ENCODE measurements around the gene FBXO4.

DNA sequence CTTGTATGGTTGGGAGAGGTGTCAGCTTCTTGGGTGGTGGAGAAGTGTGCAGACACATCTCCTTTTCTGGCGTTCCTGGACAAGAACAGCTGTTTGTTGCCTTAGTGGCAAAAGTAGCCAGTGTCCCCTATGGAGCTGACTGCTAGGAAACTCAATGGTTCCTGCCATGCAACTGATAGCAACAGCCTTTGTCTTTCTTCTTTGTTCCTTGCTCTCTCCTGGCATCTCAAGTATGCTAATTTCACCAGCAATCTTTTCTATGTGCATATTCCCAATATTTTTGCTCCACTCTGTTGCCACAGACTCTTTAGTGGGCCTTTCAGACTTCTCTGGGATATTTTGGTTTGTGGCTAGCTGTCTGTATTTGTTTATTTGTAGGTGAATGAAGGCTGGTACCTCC, 36.7 kb downstream of the FBXO4 start:
- TF ChIP-seq EZH2phosphoT487 (IDR thresholded peaks at IDR 0.05; ENCODE audit: low read length), result no peak
- TF ChIP-seq EZH2 (optimal IDR thresholded peaks at IDR 0.05; ENCODE audit: low read depth, low read length), result no peak
- TF ChIP-seq, protein P1, sequence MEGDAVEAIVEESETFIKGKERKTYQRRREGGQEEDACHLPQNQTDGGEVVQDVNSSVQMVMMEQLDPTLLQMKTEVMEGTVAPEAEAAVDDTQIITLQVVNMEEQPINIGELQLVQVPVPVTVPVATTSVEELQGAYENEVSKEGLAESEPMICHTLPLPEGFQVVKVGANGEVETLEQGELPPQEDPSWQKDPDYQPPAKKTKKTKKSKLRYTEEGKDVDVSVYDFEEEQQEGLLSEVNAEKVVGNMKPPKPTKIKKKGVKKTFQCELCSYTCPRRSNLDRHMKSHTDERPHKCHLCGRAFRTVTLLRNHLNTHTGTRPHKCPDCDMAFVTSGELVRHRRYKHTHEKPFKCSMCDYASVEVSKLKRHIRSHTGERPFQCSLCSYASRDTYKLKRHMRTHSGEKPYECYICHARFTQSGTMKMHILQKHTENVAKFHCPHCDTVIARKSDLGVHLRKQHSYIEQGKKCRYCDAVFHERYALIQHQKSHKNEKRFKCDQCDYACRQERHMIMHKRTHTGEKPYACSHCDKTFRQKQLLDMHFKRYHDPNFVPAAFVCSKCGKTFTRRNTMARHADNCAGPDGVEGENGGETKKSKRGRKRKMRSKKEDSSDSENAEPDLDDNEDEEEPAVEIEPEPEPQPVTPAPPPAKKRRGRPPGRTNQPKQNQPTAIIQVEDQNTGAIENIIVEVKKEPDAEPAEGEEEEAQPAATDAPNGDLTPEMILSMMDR (IDR thresholded peaks at IDR 0.05; ENCODE audit: low read length), result no peak
